DOHH2 (cell line): ENCODE data around the gene TMEFF2.

Source experiments
- H3F3A ChIP-seq: fragments of 200-600 bp; sonication (generic), shearing (Covaris generic); 2 replicates; pipeline ENCODE4 v1.6.0; 2016; ENCODE audit warnings: antibody characterized with exemption, mild to moderate bottlenecking; ENCODE audit not compliant: control insufficient read depth, insufficient read depth
- H3K27ac ChIP-seq: fragments of 200-600 bp; sonication (generic); 2 replicates; pipeline ENCODE4 v1.5.1; 2014; ENCODE audit warnings: low read depth, mild to moderate bottlenecking, low read length, moderate library complexity
- H3K27me3 ChIP-seq: fragments of 200-600 bp; sonication (generic); 2 replicates; pipeline ENCODE4 v1.6.1; 2014; ENCODE audit warnings: mild to moderate bottlenecking, low read length, mixed read lengths; ENCODE audit not compliant: control insufficient read depth
- H3K36me3 ChIP-seq: fragments of 200-600 bp; sonication (generic); 2 replicates; pipeline ENCODE4 v1.6.1; 2014; ENCODE audit warnings: mild to moderate bottlenecking, low read length, moderate library complexity, mixed read lengths; ENCODE audit not compliant: control insufficient read depth
- H3K4me1 ChIP-seq: fragments of 200-600 bp; sonication (generic); 2 replicates; pipeline ENCODE4 v1.6.1; 2014; ENCODE audit warnings: mild to moderate bottlenecking, low read length, mixed read lengths; ENCODE audit not compliant: control insufficient read depth
- H3K4me2 ChIP-seq: fragments of 200-600 bp; sonication (generic); 2 replicates; pipeline ENCODE4 v1.6.0; 2014; ENCODE audit warnings: mild to moderate bottlenecking, low read length, moderate library complexity
- H3K4me3 ChIP-seq: fragments of 200-600 bp; sonication (generic); 2 replicates; pipeline ENCODE4 v1.5.1; 2014; ENCODE audit warnings: mild to moderate bottlenecking, low read length, mixed read lengths
- H3K79me2 ChIP-seq: fragments of 200-600 bp; sonication (generic); 2 replicates; pipeline ENCODE4 v1.6.1; 2014; ENCODE audit warnings: mild to moderate bottlenecking, low read length, mixed read lengths; ENCODE audit not compliant: control insufficient read depth
- H3K9me2 ChIP-seq: fragments of 200-600 bp; sonication (generic); replicated peaks from 2 replicates; pipeline ENCODE4 v1.6.1; 2014; ENCODE audit warnings: mild to moderate bottlenecking, low read length, mixed read lengths; ENCODE audit not compliant: control insufficient read depth
- H3K9me3 ChIP-seq: fragments of 200-600 bp; sonication (generic); 2 replicates; pipeline ENCODE4 v1.6.1; 2014; ENCODE audit warnings: antibody characterized with exemption, low read length, mixed read lengths; ENCODE audit not compliant: control insufficient read depth, insufficient read depth
- H4K20me1 ChIP-seq: fragments of 200-600 bp; sonication (generic); 2 replicates; pipeline ENCODE4 v1.6.0; 2014; ENCODE audit warnings: low read depth, mild to moderate bottlenecking, antibody characterized with exemption, low read length, moderate library complexity; ENCODE audit not compliant: control insufficient read depth, insufficient read depth
- CTCF ChIP-seq: fragments of 200-600 bp; sonication (generic); IDR thresholded peaks from one replicate; pipeline ENCODE4 v1.5.1; 2014; ENCODE audit warnings: antibody characterized with exemption, mild to moderate bottlenecking, low read depth, low read length; ENCODE audit not compliant: poor library complexity, severe bottlenecking
- EZH2phosphoT487 ChIP-seq: fragments of 200-600 bp; sonication (generic); IDR thresholded peaks from 2 replicates; pipeline ENCODE4 v1.6.1; 2017; ENCODE audit warnings: borderline replicate concordance, mild to moderate bottlenecking, antibody characterized with exemption, low read length, moderate library complexity, mixed read lengths

TMEFF2 gene

DNA sequence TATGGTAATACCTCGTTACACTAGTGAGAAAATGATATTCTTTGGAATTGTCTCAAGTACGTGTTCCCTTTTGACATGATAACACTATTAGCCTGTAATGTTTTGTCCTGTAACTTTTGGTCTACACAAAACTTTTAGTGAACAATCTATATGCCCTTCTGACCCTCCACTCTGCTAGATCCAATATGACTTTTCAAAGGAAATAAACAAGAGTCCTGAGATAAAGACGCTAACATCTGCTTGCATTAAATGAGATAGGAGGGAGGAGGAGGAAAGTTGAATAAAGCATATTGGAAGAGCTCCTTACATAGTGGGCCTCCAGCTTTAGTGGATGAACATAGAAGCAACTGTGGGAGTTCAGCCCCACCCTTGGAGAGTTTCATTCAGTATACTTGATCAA lies 264.5 kb downstream of the TMEFF2 start:
- H3K4me2 ChIP-seq, result no peak overlapping the region
- no peak overlapping the region for H3K27ac ChIP-seq
- H3K36me3 ChIP-seq, result no peaks in the 10 kb centered on the region
- no peak overlapping the region for H3K4me3 ChIP-seq
- H3F3A ChIP-seq, result no peaks in the 10 kb centered on the region
- no peaks in the 10 kb centered on the region for H3K79me2 ChIP-seq
- no peaks in the 10 kb centered on the region for H3K9me3 ChIP-seq
- H4K20me1 ChIP-seq, result no peaks in the 10 kb centered on the region
- no peaks in the 10 kb centered on the region for H3K9me2 ChIP-seq
- no peaks in the 10 kb centered on the region for H3K4me1 ChIP-seq
- TF ChIP-seq EZH2phosphoT487, result no peak
- no peak for TF ChIP-seq CTCF
- no peaks in the 10 kb centered on the region for H3K27me3 ChIP-seq

GRCh38 chr2:191929288-191929687 lies 265.4 kb downstream of the TMEFF2 start:
- Histone ChIP-seq H3K9me2 (no peaks in the 10 kb centered on the region), H4K20me1 (no peaks in the 10 kb centered on the region), H3K27me3 (no peaks in the 10 kb centered on the region), H3K27ac (no peak overlapping the region), H3K4me1 (no peaks in the 10 kb centered on the region), H3K9me3 (no peaks in the 10 kb centered on the region), H3K4me3 (no peak overlapping the region), H3K4me2 (no peak overlapping the region), H3K36me3 (no peaks in the 10 kb centered on the region), H3K79me2 (no peaks in the 10 kb centered on the region), H3F3A (no peaks in the 10 kb centered on the region)
- TF ChIP-seq EZH2phosphoT487 (no peak), CTCF (no peak)

GRCh38 chr2:191927991-191928390 lies 266.7 kb downstream of the TMEFF2 start:
- Histone ChIP-seq H3K36me3 (no peaks in the 10 kb centered on the region), H3K79me2 (no peaks in the 10 kb centered on the region), H3K4me2 (no peak overlapping the region), H3K9me2 (no peaks in the 10 kb centered on the region), H3K4me3 (no peak overlapping the region), H4K20me1 (no peaks in the 10 kb centered on the region), H3K27ac (no peak overlapping the region), H3K4me1 (no peaks in the 10 kb centered on the region), H3K9me3 (no peaks in the 10 kb centered on the region), H3K27me3 (no peaks in the 10 kb centered on the region), H3F3A (no peaks in the 10 kb centered on the region)
- TF ChIP-seq EZH2phosphoT487, result no peak
- no peak for TF ChIP-seq CTCF
